SH-SY5Y (cell line): Measurements from ENCODE around the gene WDR7.

Experiments used
- GATA2 ChIP-seq: IDR thresholded peaks from 2 replicates; pipeline ENCODE4 v1.6.1; 2011; ENCODE audit warnings: mild to moderate bottlenecking, low read depth, low read length
- GATA3 ChIP-seq: IDR thresholded peaks from 2 replicates; pipeline ENCODE4 v1.6.1; 2011; ENCODE audit warnings: low read depth, mild to moderate bottlenecking, low read length, moderate library complexity

The WDR7 gene

DNA sequence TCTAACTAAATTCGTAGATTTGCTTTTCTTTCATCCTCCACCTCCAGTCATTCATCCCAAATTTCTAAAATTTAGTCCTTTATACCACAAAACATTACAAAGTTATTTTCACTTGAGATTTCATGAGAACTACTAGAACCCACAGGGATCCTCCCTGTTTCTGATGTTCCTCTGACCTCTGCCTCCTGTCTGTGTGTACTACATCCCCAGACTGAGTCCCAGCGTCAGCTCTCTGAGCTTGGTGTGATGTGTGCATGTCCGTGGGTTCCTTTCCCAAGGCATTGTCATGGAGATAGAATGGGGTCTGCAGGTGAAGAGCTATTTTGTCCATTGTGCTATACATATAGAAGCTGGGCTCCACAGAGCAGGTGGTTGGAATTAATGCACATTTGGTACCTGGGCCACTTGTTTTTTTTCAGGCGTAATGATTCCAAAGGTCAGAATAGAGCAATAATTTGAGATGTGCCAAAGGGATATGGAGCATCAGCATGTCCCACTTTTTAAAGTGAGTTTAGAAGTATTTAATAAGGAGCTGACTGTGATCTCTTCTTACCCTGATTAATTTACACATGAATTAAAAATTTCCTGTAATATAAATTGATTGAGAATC lies 344.5 kb downstream of the WDR7 start:
- TF ChIP-seq GATA3 = no peak
- no peak for TF ChIP-seq GATA2

DNA sequence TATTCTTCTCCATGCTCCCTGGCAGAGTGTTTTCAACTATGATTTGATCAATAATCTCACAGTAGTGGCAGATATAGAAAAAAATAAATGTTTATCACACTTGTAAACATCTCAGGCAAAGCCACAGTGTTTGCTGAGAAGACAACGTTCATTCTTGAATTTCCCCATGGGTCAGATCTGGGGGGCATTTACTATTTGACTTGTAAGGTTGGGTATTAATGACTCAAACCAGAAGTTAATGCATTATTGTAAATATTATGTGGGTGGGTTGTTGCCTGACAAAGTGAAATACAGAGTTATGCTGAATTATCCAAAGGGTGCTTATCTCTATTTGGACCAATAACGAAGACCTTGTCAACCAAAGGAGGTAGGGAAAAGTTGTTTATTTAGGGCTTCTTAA lies 346.0 kb downstream of the WDR7 start:
- no peak for TF ChIP-seq GATA3
- no peak for TF ChIP-seq GATA2

DNA sequence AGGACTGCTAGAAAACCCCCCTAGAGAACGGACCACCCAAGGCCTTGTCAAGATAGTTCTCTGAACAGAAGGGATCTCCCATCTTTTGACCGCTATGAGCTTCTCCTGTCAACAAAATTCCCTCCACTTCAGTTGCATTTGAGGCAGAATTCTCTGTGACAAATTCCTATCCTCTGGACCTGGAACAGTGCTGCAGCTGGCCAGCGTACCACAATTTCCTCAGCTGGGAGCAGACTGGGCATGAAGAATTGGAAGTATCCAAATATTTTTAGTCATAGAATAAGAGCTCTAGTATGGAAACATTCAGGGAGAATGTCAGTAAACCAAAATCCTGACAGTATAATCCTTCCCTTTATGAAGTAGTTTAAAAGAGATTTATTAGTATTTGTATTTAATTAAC lies 348.7 kb downstream of the WDR7 start:
- TF ChIP-seq GATA2 = no peak
- no peak for TF ChIP-seq GATA3

DNA sequence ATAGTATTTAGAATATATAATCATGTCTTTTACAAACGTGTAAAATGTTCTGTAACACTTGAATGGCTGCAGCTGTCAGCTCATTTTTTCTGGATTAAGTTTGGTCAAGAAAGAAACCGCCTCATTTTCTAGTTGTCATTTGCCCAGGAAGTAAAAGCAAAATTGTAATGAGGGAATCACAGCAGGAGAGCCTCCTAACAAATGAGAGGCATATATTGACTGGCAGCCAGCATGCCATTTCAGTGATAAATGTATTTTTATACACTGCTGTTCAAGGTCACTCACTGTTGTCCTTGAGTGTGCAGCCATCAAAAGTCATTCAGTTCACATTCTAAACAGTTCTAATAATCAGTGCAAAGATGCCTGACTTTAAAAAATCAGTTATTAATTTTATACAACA lies 351.5 kb downstream of the WDR7 start:
- no peak for TF ChIP-seq GATA2
- TF ChIP-seq GATA3 = no peak

DNA sequence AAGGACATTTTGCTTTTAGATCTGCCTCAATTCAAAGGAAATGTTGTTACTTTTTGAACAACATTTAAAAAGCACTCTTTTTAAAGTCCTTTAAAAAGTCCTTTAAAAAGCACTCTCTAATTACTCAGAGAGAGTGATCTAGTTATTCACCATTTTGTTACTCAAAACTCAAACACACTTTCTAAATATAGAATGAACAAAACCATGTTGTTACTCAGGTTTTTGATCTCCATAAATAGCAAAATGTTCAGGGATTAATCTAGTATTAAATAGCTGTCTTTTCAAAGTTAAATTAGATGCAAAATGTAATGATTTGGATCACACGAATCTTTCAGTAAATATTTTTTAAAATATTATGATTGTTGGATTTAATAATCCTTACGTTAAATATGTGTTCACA lies 352.2 kb downstream of the WDR7 start:
- TF ChIP-seq GATA3 (no peak), GATA2 (no peak)

DNA sequence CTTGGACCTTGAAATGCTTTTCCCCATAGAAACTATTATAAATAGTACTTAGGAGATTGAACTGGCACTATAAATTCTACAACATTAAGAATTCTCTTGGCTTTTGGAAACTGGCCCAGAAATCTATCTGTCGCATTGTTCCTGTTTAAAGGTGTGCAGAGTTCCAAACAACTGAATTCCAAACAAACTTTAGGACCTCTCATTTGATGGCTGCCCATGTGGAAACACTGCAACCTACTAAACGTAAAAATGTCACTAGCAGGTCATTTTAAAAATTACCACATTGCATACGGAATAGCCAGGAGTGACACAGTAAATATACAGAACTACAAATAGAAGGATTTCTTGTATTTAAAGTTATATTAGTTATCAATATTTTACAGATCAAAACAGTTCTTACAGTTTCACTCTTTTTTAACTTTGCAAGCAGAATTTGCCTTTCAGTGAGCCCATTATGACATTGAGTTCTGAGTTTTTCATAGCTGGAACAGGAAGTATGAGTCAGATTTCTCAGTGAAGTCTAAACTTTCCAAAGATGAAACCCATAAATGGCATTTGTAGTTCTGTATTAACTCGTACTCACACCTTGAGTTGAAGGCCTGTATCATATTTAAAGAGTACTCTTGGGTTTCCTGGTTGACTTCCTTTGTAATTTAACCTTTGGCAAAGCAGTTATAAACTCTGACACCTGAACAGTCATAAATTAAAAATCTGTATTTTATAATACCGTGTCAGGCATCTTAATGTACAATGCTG lies 353.4 kb downstream of the WDR7 start:
- TF ChIP-seq GATA2 (no peak), GATA3 (no peak)

DNA sequence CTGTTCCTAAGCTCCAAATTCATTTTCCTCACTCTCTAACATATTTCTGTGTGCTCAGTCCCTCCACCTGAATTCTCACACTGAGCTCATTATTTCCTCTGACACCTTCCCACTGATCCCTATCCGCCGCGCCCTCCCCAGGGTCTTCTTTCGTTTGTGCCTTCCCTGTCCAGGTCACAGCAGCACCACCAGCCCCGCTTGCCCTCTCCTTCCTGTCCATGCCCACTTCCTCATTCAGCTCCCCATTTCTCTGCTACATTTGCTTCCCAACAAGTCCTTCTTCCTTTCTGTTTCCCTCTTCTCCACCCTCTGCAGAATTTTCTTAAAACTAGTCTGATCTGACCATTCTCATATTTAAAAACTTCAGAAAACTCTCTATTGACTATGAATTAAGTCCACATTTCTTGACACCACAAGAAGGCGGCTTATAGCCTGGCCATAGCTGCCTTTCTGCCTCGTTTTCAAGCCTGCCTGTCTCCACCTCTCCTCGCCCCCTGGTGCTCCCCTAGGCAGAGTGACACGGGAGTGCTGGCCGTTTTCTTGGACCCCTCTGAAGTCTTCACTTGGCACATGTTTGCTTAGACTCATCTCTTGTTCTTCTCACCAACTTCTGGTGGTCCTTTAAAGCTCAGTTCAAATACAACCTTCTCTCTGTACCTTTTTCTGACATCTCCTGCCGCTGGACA lies 357.0 kb downstream of the WDR7 start:
- TF ChIP-seq GATA3 (no peak), GATA2 (no peak)

DNA sequence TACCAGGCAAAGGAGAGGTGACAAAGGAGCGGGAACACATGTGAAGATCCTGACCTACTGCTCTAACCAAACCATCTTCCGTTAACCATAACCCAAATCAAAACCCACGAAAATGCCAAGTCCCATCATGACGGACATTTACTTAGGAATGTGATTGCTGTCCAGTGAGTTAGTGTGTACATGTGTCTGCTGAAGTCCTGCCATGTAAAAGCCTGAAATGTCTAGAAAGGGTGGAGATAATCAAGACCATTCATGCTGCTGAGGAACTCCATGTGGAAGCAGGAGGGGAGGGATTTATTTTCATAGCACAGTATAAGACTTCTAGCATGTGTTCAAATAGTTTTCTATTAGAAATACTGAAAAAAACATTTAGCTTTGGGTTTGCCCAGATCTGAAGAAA lies 358.7 kb downstream of the WDR7 start:
- TF ChIP-seq GATA2 (no peak), GATA3 (no peak)

DNA sequence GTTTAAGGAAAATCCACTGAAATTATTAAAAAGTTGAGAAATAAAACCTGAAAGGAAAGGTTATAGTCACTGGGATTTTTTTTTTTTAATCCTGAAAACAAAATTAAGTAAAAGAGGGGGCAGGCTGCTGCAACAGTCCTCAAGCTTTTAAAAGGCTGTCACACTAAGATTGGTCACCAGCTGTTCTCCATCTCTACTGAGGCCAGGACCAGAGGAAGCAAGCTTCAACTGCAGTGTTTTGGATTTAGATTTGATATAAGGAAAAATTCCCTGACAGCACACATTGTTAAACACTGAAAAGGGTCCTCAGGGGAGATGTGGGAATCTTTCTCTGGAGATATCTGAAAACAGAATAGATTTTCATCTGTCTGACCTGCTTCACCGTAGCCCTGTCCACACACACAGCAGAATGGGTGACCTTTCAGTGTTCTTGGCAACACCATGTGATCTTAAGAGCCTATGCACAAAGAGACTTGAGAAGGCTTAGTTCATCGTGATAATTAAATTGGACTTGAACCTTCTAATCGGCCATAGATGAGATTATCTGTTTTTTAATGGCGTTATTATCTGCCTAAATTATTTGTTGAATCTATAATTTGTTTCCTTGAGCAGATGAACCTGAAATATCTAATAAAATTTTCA lies 363.7 kb downstream of the WDR7 start:
- TF ChIP-seq GATA2 = no peak
- TF ChIP-seq GATA3 = no peak

DNA sequence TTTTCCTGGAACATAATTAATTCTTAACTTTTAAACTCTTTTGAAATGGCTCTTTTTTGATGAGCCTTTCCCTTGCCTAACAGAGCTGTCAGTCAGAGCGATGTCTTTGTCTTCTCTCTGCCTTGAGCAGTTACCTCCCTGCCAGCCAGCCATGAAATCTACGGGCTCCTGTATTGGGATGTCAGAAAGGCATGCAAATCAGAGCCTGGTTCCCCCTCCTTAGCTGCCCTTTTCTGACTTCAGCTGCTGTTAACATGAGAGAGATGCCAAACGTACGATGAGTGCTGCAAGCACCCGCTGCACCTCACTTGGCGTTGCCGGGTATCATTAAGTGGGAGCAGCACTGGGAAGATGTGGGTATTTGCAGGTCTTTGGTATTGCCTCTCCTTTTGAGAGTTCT lies 364.3 kb downstream of the WDR7 start:
- no peak for TF ChIP-seq GATA3
- TF ChIP-seq GATA2 = no peak

DNA sequence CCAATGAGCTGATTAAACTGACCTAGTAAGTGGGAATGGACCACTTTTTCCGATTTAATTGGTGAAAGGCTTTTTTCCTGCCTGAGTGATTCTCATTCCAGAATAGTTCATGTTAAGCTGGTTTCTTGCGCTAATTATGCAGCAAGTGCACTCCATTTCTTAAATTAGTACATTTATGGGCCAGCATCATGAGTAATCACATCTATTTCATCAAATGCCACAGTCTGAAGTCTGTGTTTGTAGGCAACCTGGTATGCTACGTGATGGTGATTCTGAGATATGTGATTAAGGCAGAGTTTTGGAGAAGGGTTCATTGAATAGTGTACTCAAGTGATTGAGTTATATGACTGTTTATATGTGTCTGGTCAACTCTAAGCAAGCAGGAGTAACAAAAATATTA lies 367.7 kb downstream of the WDR7 start:
- no peak for TF ChIP-seq GATA2
- TF ChIP-seq GATA3 = no peak

DNA sequence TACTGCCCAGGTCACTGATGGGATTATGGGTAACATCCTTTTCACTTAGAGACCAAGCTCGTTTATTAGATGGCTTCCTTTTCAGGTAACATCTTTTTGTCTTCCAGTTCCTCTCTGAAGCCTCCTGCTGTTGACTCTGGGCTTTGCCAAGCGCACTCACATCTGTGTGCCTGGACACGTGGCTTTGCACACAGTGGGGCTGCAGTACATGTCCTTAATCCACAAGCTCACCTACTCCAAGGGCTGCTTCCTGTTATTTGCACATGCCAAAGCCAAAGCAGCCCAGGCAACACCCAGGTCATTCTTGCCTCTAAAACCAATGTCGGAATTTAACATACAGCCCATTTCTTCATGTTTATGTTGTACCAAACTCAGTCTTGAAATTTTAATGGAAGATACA lies 371.6 kb downstream of the WDR7 start:
- TF ChIP-seq GATA3 (no peak), GATA2 (no peak)

DNA sequence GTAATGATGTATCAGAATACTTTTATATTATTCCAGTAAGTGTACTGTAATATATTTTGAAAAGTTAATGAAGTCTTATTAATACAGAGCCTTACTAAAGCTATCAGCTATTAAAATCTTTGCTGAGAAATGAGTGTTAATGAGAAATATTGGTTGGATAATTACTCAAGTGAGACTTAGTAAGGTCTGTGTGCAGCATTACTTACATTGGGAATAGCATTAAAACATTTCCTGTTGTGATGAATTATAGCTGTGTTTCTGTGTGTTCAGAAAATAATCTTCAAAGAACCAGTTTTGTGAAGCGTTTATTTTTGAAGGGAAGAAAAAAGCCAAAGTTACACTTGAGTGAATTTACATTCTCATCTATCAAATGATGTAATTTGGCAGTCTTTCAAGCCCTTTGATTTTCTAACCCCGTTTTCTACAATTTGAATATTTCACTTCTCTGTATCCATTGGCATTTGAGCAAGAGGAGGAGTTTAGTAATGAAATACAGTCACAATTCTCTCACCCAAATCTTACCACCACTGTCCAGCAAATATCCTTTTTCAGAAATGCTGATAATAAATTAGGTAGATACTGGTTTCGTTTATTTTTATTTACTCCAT lies 372.2 kb downstream of the WDR7 start:
- no peak for TF ChIP-seq GATA2
- no peak for TF ChIP-seq GATA3

DNA sequence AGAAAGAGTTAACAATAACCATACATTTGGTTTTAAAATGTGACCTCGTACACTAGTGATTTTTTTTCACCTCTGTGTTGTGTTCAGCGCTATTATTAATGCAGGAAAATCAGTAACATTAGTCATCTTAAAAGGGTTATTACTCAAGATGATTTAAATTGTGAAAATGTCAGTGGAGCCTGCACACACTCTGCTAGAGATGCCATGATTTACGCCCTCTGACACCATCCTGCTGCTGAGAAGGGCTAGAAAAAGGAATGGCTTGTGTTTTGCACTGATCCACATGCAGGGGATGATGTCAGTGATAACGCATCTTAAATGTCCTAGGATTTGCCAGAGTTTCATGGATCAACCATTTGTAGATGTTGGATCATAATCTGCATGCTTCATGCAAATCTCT lies 374.4 kb downstream of the WDR7 start:
- TF ChIP-seq GATA3 (no peak), GATA2 (peak; percentile 39; the same call in 1 of the 2 replicates)

DNA sequence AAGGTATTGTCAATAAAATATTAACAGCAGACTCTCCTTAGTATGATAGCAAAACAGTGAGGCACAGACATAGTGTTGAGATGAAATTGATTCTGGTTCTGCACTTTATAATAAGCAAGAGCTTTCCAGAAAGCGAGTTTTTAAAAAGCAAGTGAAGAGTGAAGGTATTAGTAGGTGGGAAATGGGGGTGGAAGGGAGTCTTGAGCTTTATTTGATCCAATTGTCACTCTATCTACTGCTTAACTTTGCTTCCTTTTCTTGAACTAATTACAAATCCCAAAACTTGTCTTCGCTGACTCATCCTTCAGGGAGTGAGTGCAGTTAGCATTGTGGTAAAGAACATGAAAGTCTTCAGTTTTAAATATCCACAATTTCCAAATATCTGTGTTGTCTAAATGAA lies 375.2 kb downstream of the WDR7 start:
- no peak for TF ChIP-seq GATA2
